ENCODE data around the gene FNBP1L. TPM values are rescaled to one million over a fixed set of nuclear protein-coding genes. Genes with fewer than 3 reads are reported as not detected.

FNBP1L gene
- total and polyA plus RNA-seq, 10 of the 15 experiments (the other 5 are each of a cell fraction or from before 2014, with no cell fraction given), result 0.02 to 0.12 (median 0.07) TPM; not detected in 4

DNA sequence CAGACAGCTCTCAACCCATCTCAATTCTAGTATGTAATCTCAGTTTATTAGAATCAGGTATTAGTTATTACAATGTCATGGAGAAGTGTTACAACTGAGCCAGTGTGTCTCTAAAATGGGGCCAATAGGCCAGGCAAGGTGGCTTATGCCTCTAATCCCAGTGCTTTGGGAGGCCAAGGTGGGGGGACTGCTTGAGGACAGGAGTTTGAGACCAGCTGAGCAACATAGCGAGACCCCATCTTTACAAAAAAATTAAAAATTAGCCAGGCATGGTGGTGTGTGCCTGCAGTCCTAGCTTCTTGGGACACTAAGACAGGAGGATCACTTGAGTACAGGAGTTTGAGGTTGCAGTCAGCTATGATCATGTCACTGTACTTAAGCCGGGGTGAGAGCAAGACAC, 128.8 kb downstream of the FNBP1L start (continued):
- TF ChIP-seq, protein P1, sequence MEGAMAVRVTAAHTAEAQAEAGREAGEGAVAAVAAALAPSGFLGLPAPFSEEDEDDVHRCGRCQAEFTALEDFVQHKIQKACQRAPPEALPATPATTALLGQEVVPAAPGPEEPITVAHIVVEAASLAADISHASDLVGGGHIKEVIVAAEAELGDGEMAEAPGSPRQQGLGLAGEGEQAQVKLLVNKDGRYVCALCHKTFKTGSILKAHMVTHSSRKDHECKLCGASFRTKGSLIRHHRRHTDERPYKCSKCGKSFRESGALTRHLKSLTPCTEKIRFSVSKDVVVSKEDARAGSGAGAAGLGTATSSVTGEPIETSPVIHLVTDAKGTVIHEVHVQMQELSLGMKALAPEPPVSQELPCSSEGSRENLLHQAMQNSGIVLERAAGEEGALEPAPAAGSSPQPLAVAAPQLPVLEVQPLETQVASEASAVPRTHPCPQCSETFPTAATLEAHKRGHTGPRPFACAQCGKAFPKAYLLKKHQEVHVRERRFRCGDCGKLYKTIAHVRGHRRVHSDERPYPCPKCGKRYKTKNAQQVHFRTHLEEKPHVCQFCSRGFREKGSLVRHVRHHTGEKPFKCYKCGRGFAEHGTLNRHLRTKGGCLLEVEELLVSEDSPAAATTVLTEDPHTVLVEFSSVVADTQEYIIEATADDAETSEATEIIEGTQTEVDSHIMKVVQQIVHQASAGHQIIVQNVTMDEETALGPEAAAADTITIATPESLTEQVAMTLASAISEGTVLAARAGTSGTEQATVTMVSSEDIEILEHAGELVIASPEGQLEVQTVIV (IDR thresholded peaks at IDR 0.05; ENCODE audit: borderline replicate concordance, partially characterized antibody), result no peak
- TF ChIP-seq SMC3 (IDR thresholded peaks at IDR 0.05; ENCODE audit: borderline replicate concordance, low read length), result no peak
- TF ChIP-seq MTA2 (IDR thresholded peaks at IDR 0.05; ENCODE audit: low read depth), result no peak
- no peak for TF ChIP-seq TBL1XR1 (IDR thresholded peaks at IDR 0.05; ENCODE audit: low read depth, low read length)
- TF ChIP-seq RAD21 (IDR thresholded peaks at IDR 0.05; ENCODE audit: insufficient read depth, low read depth, low read length), result no peak

DNA sequence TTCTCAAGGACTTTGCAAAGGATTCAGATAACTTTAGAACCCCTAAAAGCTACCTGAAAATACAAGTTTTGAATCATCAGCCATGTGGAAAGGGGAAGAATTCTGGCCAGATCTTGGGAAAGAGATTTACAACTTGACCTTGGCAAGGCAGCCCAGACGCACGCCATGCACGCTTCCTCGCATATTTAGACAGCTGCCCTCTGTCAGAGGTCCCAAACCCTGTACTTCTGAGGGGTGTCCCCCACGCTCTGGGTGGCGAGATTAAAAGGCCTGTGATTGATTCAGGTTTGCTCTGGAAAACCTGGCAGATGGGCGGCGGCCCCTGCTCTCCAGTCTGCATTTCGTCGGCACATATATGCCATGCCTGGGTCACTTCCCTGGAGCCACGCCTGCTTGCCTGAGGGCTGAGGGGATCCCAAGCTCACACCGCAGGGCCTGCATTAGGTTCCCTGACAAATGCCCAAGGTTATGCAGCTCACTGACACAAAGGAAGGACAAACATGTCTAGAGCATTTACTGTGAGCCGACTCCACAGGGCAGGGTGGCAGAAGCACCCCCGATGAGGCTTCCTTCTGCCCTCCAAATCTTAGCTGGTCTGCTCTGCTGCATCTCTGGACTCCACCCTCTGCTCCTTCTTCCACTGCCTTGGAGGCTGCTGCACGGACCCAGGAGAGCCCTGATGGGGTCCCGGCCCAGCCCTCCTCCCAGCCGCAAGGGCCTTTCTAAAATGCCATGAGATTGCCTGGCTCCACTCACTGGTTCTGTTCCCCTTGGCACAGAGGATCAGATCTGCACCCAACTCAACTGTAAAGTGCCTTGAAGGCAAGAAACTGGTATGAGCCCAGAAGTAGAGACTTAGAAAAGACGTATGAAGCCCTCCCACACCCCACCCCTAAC, 129.9 kb downstream of the FNBP1L start:
- Histone ChIP-seq H3K4me1 (ENCODE audit: control insufficient read depth, insufficient read depth, low read length) (no peaks in the 10 kb centered on the region), H3K79me2 (ENCODE audit: control insufficient read depth, insufficient read depth, low read length) (no peaks in the 10 kb centered on the region), H3K9me3 (replicated peaks; ENCODE audit: control insufficient read depth, insufficient read depth, low read length) (no peaks in the 10 kb centered on the region), H3K27ac (ENCODE audit: control insufficient read depth, insufficient read depth) (no peak overlapping the region), H3K9ac (ENCODE audit: control insufficient read depth, insufficient read depth, low read length) (no peak overlapping the region), H3K4me3 (no peak overlapping the region), H3K27me3 (replicated peaks in 1 of 2; ENCODE audit: control insufficient read depth in 2 of 2, insufficient read depth in 2 of 2, low read length in 1 of 2) (no peaks in the 10 kb centered on the region), H3K4me2 (ENCODE audit: control insufficient read depth, insufficient read depth) (no peak overlapping the region), H3K36me3 (ENCODE audit: control insufficient read depth in 2 of 2, insufficient read depth in 2 of 2, low read length in 1 of 2) (no peaks in the 10 kb centered on the region; a peak in 1 of 4 replicates), H4K20me1 (ENCODE audit: control insufficient read depth, insufficient read depth) (no peaks in the 10 kb centered on the region), H2AFZ (ENCODE audit: control insufficient read depth, low read depth, low read length) (no peak overlapping the region)
- no peak for TF ChIP-seq RAD51 (IDR thresholded peaks at IDR 0.05)
- ChIA-PET CTCF (no interaction called here), SMC1A (ENCODE audit: uncharacterized antibody, unreplicated experiment) (interaction anchor here (1.3 kb wide), 1 partner anchor 39 kb away, joined by 3 read pairs; no protein-coding TSS in a partner anchor), POLR2A (no interaction called here), RAD21 (ENCODE audit: unreplicated experiment) (no interaction called here)
- ATAC-seq (no peak), DNase-seq (ENCODE audit: low read depth, low spot score) (no peak), FAIRE-seq (no peak)
- intact Hi-C loops (cut with micrococcal nuclease; ENCODE audit: unreplicated experiment), result no loop called here
- in situ Hi-C loops (cut with MboI), result no loop called here
- no TSS peak for BruUV-seq (replicated peaks)
- WGBS (ENCODE audit: insufficient coverage, insufficient replicate concordance, low lambda C conversion rate, missing lambda C conversion rate), result 71% methylated on average over 18 of the region's 18 CpGs

Measured in GM12878 (cell line).